Naive thymus-derived CD4-positive, alpha-beta T cell (primary cell): Measurements from ENCODE around the gene LYRM1. TPM values are rescaled to one million over a fixed set of nuclear protein-coding genes. Genes with fewer than 3 reads are reported as not detected.
"Not testable (repeated sequence)": the region's sequence is repeated elsewhere in the genome, so short reads cannot be mapped to it uniquely, and the experiment has no call there.

Source experiments
- ATAC-seq: fragments of 150-1000 bp; cut with Tn5 transposase; 2 replicates; pipeline ENCODE4 v1.10.0; 2021; ENCODE audit warnings: mild to moderate bottlenecking, moderate library complexity
- CTCF ChIA-PET: fragments of 350-600 bp; sonication (Branson Sonifier 250); formaldehyde crosslinking; loops from one replicate; lab custom pipeline; 2021; ENCODE audit warnings: antibody characterized with exemption; lab: Charles Lee
- POLR2A ChIA-PET: fragments of 350-600 bp; sonication (Branson Sonifier 250); formaldehyde crosslinking; loops from one replicate; lab custom pipeline; 2021; ENCODE audit warnings: antibody characterized with exemption, inconsistent platforms; lab: Charles Lee
- DNase-seq, 9 donors: peaks; one replicate each; pipeline versions ENCODE4 v3.0.0 to v3.0.0-alpha.2; 2020 to 2022; ENCODE audit warnings: mixed read lengths in 1 of 9
- H3K27ac ChIP-seq: one replicate; pipeline ENCODE4 v1.7.0; 2013; ENCODE audit warnings: mild to moderate bottlenecking, low read depth, low read length, moderate library complexity
- H3K27me3 ChIP-seq, 2 donors: one replicate each; pipeline ENCODE4 v1.7.0; 2013; ENCODE audit warnings: low read length in 2 of 2, mild to moderate bottlenecking in 2 of 2, moderate library complexity in 2 of 2; ENCODE audit not compliant: control insufficient read depth in 2 of 2, insufficient read depth in 2 of 2
- H3K36me3 ChIP-seq, 3 experiments: 1 replicate in 2 of 3; 2 replicates in 1 of 3; pipeline ENCODE4 v1.7.0; 2013; ENCODE audit warnings: low read length in 3 of 3, mild to moderate bottlenecking in 3 of 3, moderate library complexity in 1 of 3; ENCODE audit not compliant: insufficient read depth in 3 of 3, control insufficient read depth in 2 of 3
- H3K4me1 ChIP-seq, 2 donors: one replicate each; pipeline ENCODE4 v1.7.0; 2013; ENCODE audit warnings: low read length in 2 of 2, mild to moderate bottlenecking in 2 of 2, moderate library complexity in 1 of 2; ENCODE audit not compliant: control insufficient read depth in 2 of 2, insufficient read depth in 2 of 2
- H3K4me3 ChIP-seq: 2 replicates; pipeline ENCODE4 v1.7.0; 2013; ENCODE audit warnings: mild to moderate bottlenecking, low read length
- H3K9me3 ChIP-seq, 3 experiments: 1 replicate in 2 of 3; 2 replicates in 1 of 3; pipeline ENCODE4 v1.7.0; 2013; ENCODE audit warnings: low read length in 3 of 3; ENCODE audit not compliant: control insufficient read depth in 2 of 3
- H3K27ac Mint-ChIP-seq, 9 donors: one replicate each; pipeline ENCODE4 v1.8.0; 2020 to 2022; ENCODE audit warnings: mixed read lengths in 9 of 9, mild to moderate bottlenecking in 8 of 9, moderate library complexity in 5 of 9, inconsistent platforms in 2 of 9
- H3K27me3 Mint-ChIP-seq, 5 donors: one replicate each; pipeline ENCODE4 v1.8.0; 2021 to 2022; ENCODE audit warnings: mixed read lengths in 5 of 5, mild to moderate bottlenecking in 1 of 5
- H3K36me3 Mint-ChIP-seq, 5 donors: one replicate each; pipeline ENCODE4 v1.8.0; 2020 to 2022; ENCODE audit warnings: mixed read lengths in 5 of 5, mild to moderate bottlenecking in 3 of 5, inconsistent platforms in 1 of 5
- H3K4me1 Mint-ChIP-seq, 7 donors: one replicate each; pipeline ENCODE4 v1.8.0; 2020 to 2022; ENCODE audit warnings: mixed read lengths in 7 of 7, mild to moderate bottlenecking in 3 of 7, inconsistent platforms in 1 of 7
- H3K4me3 Mint-ChIP-seq, 10 donors: one replicate each; pipeline ENCODE4 v1.8.0; 2020 to 2022; ENCODE audit warnings: mild to moderate bottlenecking in 10 of 10, mixed read lengths in 10 of 10, moderate library complexity in 6 of 10, inconsistent platforms in 2 of 10
- H3K9me3 Mint-ChIP-seq, 11 donors: one replicate each; pipeline ENCODE4 v1.8.0; 2020 to 2022; ENCODE audit warnings: mixed read lengths in 11 of 11, mild to moderate bottlenecking in 4 of 11, inconsistent platforms in 1 of 11, moderate library complexity in 1 of 11
- intact Hi-C, 2 donors: fragments of 100-400 bp; cut with micrococcal nuclease; formaldehyde crosslinking; loops; one replicate each; pipeline ENCODE4 v1.15.1; 2023
- polyA plus RNA-seq, 2 donors: library from polyadenylated mRNA; unstranded; fragments of 300-500 nt; fragmentation: Illumina TruSeq; gene quantifications; one replicate each; pipeline ENCODE4 v1.2.3, GENCODE V29; 2021
- total RNA-seq, 6 experiments: library from RNA in 5 of 6; stranded (reverse) in 5 of 6; gene quantifications; 1 replicate in 5 of 6; 2 replicates in 1 of 6; pipeline ENCODE4 v1.2.3 and lab custom pipeline; 2021 to 2026

The LYRM1 gene
- total and polyA plus RNA-seq, 7 experiments from 2014 or later: 13.4 to 43.8 (median 23.9) TPM

GRCh38 chr16:20940871-20941635 lies 40.5 kb downstream of the LYRM1 start:
- peak overlapping the region in 1 of 9 donors; percentile 78 for H3K27ac Mint-ChIP-seq
- peak; percentile 32 for ATAC-seq
- CTCF ChIA-PET: interaction anchor here (0.7 kb wide), 1 partner anchor 1149 kb away, joined by 3 read pairs; no protein-coding TSS in a partner anchor

DNA sequence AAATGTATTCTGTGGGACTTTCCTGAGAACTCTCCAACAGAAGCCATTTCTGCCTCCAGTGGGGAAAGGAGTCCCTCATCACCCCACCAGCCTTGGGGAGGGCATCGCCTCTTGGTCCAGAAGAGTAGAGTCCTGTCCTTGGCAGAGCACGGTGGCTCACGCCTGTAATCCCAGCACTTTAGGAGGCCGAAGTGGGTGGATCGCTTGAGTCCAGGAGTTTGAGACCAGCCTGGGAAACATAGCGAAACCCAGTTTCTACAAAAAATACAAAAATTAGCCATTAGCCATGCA lies 41.0 kb downstream of the LYRM1 start:
- CTCF ChIA-PET: interaction anchor here (0.7 kb wide), 1 partner anchor 1148 kb away, joined by 3 read pairs; no protein-coding TSS in a partner anchor
- no peak for ATAC-seq
- H3K4me1 ChIP-seq: no peaks in the 10 kb centered on the region
- H3K27me3 ChIP-seq: no peaks in the 10 kb centered on the region
- peaks cover 0 to 7% (median 0%) of the 10 kb centered on the region in 5 donors for H3K27me3 Mint-ChIP-seq
- H3K36me3 Mint-ChIP-seq: no peaks in the 10 kb centered on the region
- H3K4me3 Mint-ChIP-seq: peak overlapping the region in 1 of 10 donors; percentile 79
- H3K27ac Mint-ChIP-seq: peak overlapping the region in 1 of 9 donors; percentile 78
- no peaks in the 10 kb centered on the region for H3K36me3 ChIP-seq
- no peaks in the 10 kb centered on the region for H3K9me3 ChIP-seq
- H3K9me3 Mint-ChIP-seq: no peaks in the 10 kb centered on the region
- no peak for DNase-seq
- peaks cover 0 to 54% (median 5%) of the 10 kb centered on the region in 7 donors for H3K4me1 Mint-ChIP-seq
- intact Hi-C loops: no loop called here
- POLR2A ChIA-PET: no interaction called here
- no peak overlapping the region for H3K4me3 ChIP-seq
- H3K27ac ChIP-seq: no peak overlapping the region

More at GRCh38 chr16:20940871-20941635, 40.5 kb downstream of the LYRM1 start:
- H3K27ac ChIP-seq: no peak overlapping the region
- no peaks in the 10 kb centered on the region for H3K9me3 ChIP-seq
- peak overlapping the region in 1 of 10 donors; percentile 79 for H3K4me3 Mint-ChIP-seq
- DNase-seq: no peak
- POLR2A ChIA-PET: no interaction called here
- no peaks in the 10 kb centered on the region for H3K27me3 ChIP-seq
- H3K36me3 ChIP-seq: no peaks in the 10 kb centered on the region
- H3K9me3 Mint-ChIP-seq: no peaks in the 10 kb centered on the region
- H3K4me3 ChIP-seq: no peak overlapping the region
- H3K27me3 Mint-ChIP-seq: peaks cover 0 to 7% (median 0%) of the 10 kb centered on the region in 5 donors
- intact Hi-C loops: no loop called here
- H3K4me1 ChIP-seq: no peaks in the 10 kb centered on the region
- no peaks in the 10 kb centered on the region for H3K36me3 Mint-ChIP-seq
- H3K4me1 Mint-ChIP-seq: peaks cover 0 to 54% (median 5%) of the 10 kb centered on the region in 7 donors

- H3K9me3 Mint-ChIP-seq: no peaks in the 10 kb centered on the region
- peaks cover 0 to 54% (median 5%) of the 10 kb centered on the region in 7 donors for H3K4me1 Mint-ChIP-seq
- no peak overlapping the region for H3K4me3 ChIP-seq
- no peaks in the 10 kb centered on the region for H3K36me3 ChIP-seq
- ChIA-PET CTCF (no interaction called here), POLR2A (no interaction called here)
- H3K36me3 Mint-ChIP-seq: no peaks in the 10 kb centered on the region
- no peaks in the 10 kb centered on the region for H3K9me3 ChIP-seq
- intact Hi-C loops: no loop called here
- peak overlapping the region in 1 of 9 donors; percentile 25 for H3K27ac Mint-ChIP-seq
- H3K4me1 ChIP-seq: no peaks in the 10 kb centered on the region
- no peak for ATAC-seq
- no peaks in the 10 kb centered on the region for H3K27me3 Mint-ChIP-seq
- H3K4me3 Mint-ChIP-seq: no peak overlapping the region
- H3K27ac ChIP-seq: no peak overlapping the region
- no peak for DNase-seq
- H3K27me3 ChIP-seq: no peaks in the 10 kb centered on the region
Measured at GRCh38 chr16:20942256-20942655, 41.7 kb downstream of the LYRM1 start.

DNA sequence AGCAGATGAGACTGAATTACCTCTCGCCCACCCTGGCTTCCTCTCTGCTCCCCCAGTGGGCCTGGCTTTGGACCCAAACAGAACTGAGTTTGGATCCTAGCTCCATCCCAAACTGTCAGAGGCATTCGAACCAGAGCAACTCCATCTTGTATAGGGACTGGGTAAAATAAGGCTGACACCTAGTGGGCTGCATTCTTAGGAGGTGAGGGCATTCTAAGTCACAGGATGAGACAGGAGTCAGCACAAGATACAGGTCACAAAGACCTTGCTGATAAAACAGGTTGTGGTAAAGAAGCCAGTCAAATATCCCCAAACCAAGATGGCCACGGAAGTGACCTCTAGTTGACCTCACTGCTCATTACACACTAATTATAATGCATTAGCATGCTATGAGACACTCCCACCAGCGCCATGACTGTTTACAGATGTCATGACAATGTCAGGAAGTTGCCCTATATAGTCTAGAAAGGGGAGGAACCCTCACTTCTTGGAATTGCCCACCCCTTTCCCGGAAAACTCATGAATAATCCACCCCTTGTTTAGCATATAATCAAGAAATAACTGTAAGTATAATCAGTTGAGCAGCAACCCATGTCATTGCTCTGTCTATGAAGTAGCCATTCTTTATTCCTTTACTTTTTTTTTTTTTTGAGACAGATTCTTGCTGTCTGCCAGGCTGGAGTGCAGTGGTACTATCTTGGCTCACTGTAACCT lies 44.4 kb downstream of the LYRM1 start:
- no peaks in the 10 kb centered on the region for H3K9me3 Mint-ChIP-seq
- Histone ChIP-seq H3K9me3 (no peaks in the 10 kb centered on the region), H3K27ac (no peak overlapping the region), H3K4me3 (no peak overlapping the region), H3K4me1 (no peaks in the 10 kb centered on the region), H3K27me3 (no peaks in the 10 kb centered on the region), H3K36me3 (no peaks in the 10 kb centered on the region)
- peaks cover 0 to 42% (median 5%) of the 10 kb centered on the region in 7 donors for H3K4me1 Mint-ChIP-seq
- peaks cover 0 to 8% (median 0%) of the 10 kb centered on the region in 5 donors for H3K27me3 Mint-ChIP-seq
- no peaks in the 10 kb centered on the region for H3K36me3 Mint-ChIP-seq
- intact Hi-C loops: loop anchor here (1.0 to 5.0 kb wide), 4 partner anchors 45 to 138 kb away; partner anchors contain the start of genes DCUN1D3 (in 1 of the 2), ERI2 (in 1 of the 2), LYRM1 (in 1 of the 2) and REXO5 (in 1 of the 2)
- ChIA-PET POLR2A (no interaction called here), CTCF (interaction anchor here (0.6 kb wide), 1 partner anchor 113 kb away, joined by 3 read pairs; no protein-coding TSS in a partner anchor)
- no peak overlapping the region for H3K4me3 Mint-ChIP-seq
- DNase-seq: peak in 5 of 9 donors; percentile 3 to 32 (median 4)
- peak; percentile 74 for ATAC-seq
- H3K27ac Mint-ChIP-seq: peak overlapping the region in 1 of 9 donors; percentile 64

DNA sequence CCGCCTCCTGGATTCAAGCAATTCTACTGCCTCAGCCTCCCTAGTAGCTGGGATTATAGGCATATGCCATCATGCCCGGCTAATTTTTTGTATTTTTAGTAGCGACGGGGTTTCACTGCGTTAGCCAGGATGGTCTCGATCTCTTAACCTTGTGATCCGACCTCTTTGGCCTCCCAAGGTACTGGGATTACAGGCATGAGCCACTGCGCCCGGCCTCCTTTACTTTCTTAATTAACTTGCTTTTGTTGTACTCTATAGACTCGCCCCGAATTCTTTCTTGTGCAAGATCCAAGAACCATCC lies 45.0 kb downstream of the LYRM1 start:
- not testable (repeated sequence) for H3K4me3 ChIP-seq

DNA sequence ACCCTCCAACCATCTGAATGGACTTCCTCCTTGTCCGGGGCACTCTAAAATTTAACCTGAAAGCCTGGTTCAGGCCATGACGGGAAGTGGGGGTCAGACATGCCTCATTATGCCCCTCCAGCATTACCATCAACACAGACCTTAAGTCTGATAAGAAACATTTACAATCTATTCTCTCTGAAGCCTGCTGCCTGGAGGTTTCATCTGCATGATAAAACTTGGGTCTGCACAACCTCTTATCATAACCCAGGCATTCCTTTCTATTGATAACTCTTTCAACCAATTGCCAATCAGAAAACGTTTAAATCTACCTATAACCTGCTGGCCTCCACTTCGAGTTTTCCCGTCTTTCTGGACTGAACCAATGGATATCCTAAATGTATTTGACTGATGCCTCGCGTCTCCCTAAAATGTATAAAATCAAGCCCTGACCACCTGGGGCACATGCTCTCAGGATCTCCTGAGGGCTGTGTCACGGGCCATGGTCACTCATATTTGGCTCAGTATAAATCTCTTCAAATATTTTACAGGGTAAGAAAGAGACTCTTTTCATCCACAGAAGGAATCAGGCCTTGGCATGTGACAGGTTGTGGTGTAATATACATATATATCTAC lies 45.6 kb downstream of the LYRM1 start:
- Mint-ChIP-seq H3K4me1 (peaks cover 0 to 38% (median 4%) of the 10 kb centered on the region in 7 donors), H3K27me3 (peaks cover 0 to 17% (median 0%) of the 10 kb centered on the region in 5 donors), H3K9me3 (no peaks in the 10 kb centered on the region), H3K36me3 (no peaks in the 10 kb centered on the region), H3K4me3 (no peak overlapping the region), H3K27ac (peak overlapping the region in 1 of 9 donors; percentile 58)
- DNase-seq (no peak), ATAC-seq (no peak)
- no peaks in the 10 kb centered on the region for H3K9me3 ChIP-seq
- H3K36me3 ChIP-seq: no peaks in the 10 kb centered on the region
- ChIA-PET POLR2A (no interaction called here), CTCF (no interaction called here)
- no peaks in the 10 kb centered on the region for H3K27me3 ChIP-seq
- intact Hi-C loops: loop anchor here in 1 of 2 donors (5.0 kb wide), 1 partner anchor 94 kb away; no protein-coding TSS in a partner anchor
- no peak overlapping the region for H3K4me3 ChIP-seq
- no peak overlapping the region for H3K27ac ChIP-seq
- H3K4me1 ChIP-seq: no peaks in the 10 kb centered on the region

More for the DNA sequence above, 45.0 kb downstream of the LYRM1 start:
- peak overlapping the region in 1 of 9 donors; percentile 58 for H3K27ac Mint-ChIP-seq
- intact Hi-C loops: loop anchor here (1.0 to 5.0 kb wide), 4 partner anchors 45 to 139 kb away; partner anchors contain the start of genes DCUN1D3 (in 1 of the 2), ERI2 (in 1 of the 2), LYRM1 (in 1 of the 2) and REXO5 (in 1 of the 2)
- H3K4me3 Mint-ChIP-seq, ATAC-seq, H3K9me3 Mint-ChIP-seq, H3K36me3 ChIP-seq, POLR2A ChIA-PET, H3K9me3 ChIP-seq, H3K27ac ChIP-seq, H3K4me1 ChIP-seq, DNase-seq, H3K27me3 ChIP-seq, H3K36me3 Mint-ChIP-seq, CTCF ChIA-PET: not testable (repeated sequence)
- peaks cover 0 to 42% (median 5%) of the 10 kb centered on the region in 7 donors for H3K4me1 Mint-ChIP-seq
- H3K27me3 Mint-ChIP-seq: peaks cover 0 to 12% (median 0%) of the 10 kb centered on the region in 5 donors
